GM12878 (cell line): ENCODE results near the gene MMP20. TPM values are rescaled to one million over a fixed set of nuclear protein-coding genes. Genes with fewer than 3 reads are reported as not detected.

ENCODE experiments used
- ATAC-seq: fragments of 200-7000 bp; cut with Tn5 transposase; 3 replicates; pipeline ENCODE4 v1.9.1; 2020; ENCODE audit warnings: mild to moderate bottlenecking, moderate library complexity
- BruUV-seq: library from RNA; stranded (reverse); fragments of 400-500 nt; replicated peaks from 2 replicates; lab custom pipeline; 2021; lab: Mats Ljungman, UMichigan
- CTCF ChIA-PET: fragments of 300-600 bp; sonication (Branson Sonifier 250); formaldehyde crosslinking; extraction: SDS; loops from one replicate; lab custom pipeline; 2021; ENCODE audit warnings: inconsistent platforms; lab: Yijun Ruan, JAX
- POLR2A ChIA-PET: fragments of 350-600 bp; formaldehyde crosslinking; extraction: SDS; loops from one replicate; lab custom pipeline; 2021; ENCODE audit warnings: inconsistent platforms; lab: Charles Lee
- RAD21 ChIA-PET: fragments of 300-600 bp; sonication (Branson Sonifier 250); formaldehyde crosslinking; loops from one replicate; lab custom pipeline; 2023; ENCODE audit warnings: antibody characterized with exemption; ENCODE audit not compliant: unreplicated experiment; lab: Charles Lee
- SMC1A ChIA-PET: fragments of 300-600 bp; sonication (Branson Sonifier 250); formaldehyde crosslinking; loops from one replicate; lab custom pipeline; 2023; ENCODE audit not compliant: unreplicated experiment, uncharacterized antibody; lab: Charles Lee
- DNase-seq: peaks from one replicate; pipeline ENCODE4 v3.0.0-alpha.2; 2011; ENCODE audit warnings: low read depth, low spot score
- FAIRE-seq: peaks from 3 replicates; lab custom pipeline; 2011; peaks lifted over from hg19 to GRCh38; lab: Jason Lieb, UNC
- H2AFZ ChIP-seq: 2 replicates; pipeline ENCODE4 v1.6.0; 2011; ENCODE audit warnings: low read depth, low read length, control low read depth; ENCODE audit not compliant: control insufficient read depth
- H3K27ac ChIP-seq: 2 replicates; pipeline ENCODE4 v1.5.1; 2011; ENCODE audit warnings: control low read depth; ENCODE audit not compliant: control insufficient read depth, insufficient read depth
- H3K27me3 ChIP-seq, 2 experiments: replicated peaks in 1 of 2; 2 replicates each; pipeline versions ENCODE4 v1.6.0 to v1.6.1; 2011; ENCODE audit warnings: low read length in 1 of 2; ENCODE audit not compliant: control insufficient read depth in 2 of 2, insufficient read depth in 2 of 2
- H3K36me3 ChIP-seq, 2 experiments: 2 replicates each; pipeline ENCODE4 v1.5.1; 2011; ENCODE audit warnings: low read length in 1 of 2; ENCODE audit not compliant: control insufficient read depth in 2 of 2, insufficient read depth in 2 of 2
- H3K4me1 ChIP-seq: 2 replicates; pipeline ENCODE4 v1.6.1; 2011; ENCODE audit warnings: mild to moderate bottlenecking, low read length, moderate library complexity, mixed read lengths; ENCODE audit not compliant: control insufficient read depth, insufficient read depth
- H3K4me2 ChIP-seq: 2 replicates; pipeline ENCODE4 v1.6.0; 2011; ENCODE audit warnings: control low read depth; ENCODE audit not compliant: control insufficient read depth, insufficient read depth
- H3K4me3 ChIP-seq: fragments of 200-600 bp; sonication (generic); 2 replicates; pipeline ENCODE4 v1.5.1; 2016
- H3K79me2 ChIP-seq: 2 replicates; pipeline ENCODE4 v1.6.0; 2011; ENCODE audit warnings: low read length; ENCODE audit not compliant: control insufficient read depth, insufficient read depth
- H3K9ac ChIP-seq: 2 replicates; pipeline ENCODE4 v1.8.0; 2011; ENCODE audit warnings: low read length, control low read depth, mixed read lengths; ENCODE audit not compliant: control insufficient read depth, insufficient read depth
- H3K9me3 ChIP-seq: replicated peaks from 3 replicates; pipeline ENCODE4 v1.5.1; 2011; ENCODE audit warnings: mild to moderate bottlenecking, low read length; ENCODE audit not compliant: control insufficient read depth, insufficient read depth
- H4K20me1 ChIP-seq: 2 replicates; pipeline ENCODE4 v1.6.0; 2011; ENCODE audit not compliant: control insufficient read depth, insufficient read depth
- BHLHE40 ChIP-seq, 2 experiments: fragments of 450-650 bp in 1 of 2; IDR thresholded peaks; 2 replicates each; pipeline ENCODE4 v1.6.1; 2011 to 2017; ENCODE audit warnings: low read depth in 2 of 2, borderline replicate concordance in 1 of 2, improper control_type of control experiment in 1 of 2, low read length in 1 of 2, mild to moderate bottlenecking in 1 of 2
- POLR2AphosphoS2 ChIP-seq: IDR thresholded peaks from 2 replicates; pipeline ENCODE4 v1.6.1; 2011; ENCODE audit warnings: low read depth, mild to moderate bottlenecking, low read length, improper control_type of control experiment, moderate library complexity
- STAT3 ChIP-seq: IDR thresholded peaks from 2 replicates; pipeline ENCODE4 v1.6.1; 2011; ENCODE audit warnings: low read depth, low read length, improper control_type of control experiment
- ZBTB11 ChIP-seq: fragments of 450-650 bp; formaldehyde crosslinking; IDR thresholded peaks from 2 replicates; pipeline ENCODE4 v1.5.0; 2022; ENCODE audit warnings: mild to moderate bottlenecking, missing genetic modification characterization
- whole genome bisulfite sequencing: methylation state at CpG from one replicate; pipeline ENCODE4 v1.1.6; 2016; ENCODE audit warnings: low lambda C conversion rate; ENCODE audit not compliant: insufficient replicate concordance, insufficient coverage; ENCODE audit errors: missing lambda C conversion rate; 5-methylcytosine and 5-hydroxymethylcytosine counted together
- in situ Hi-C: fragments of 300-500 bp; cut with MboI; formaldehyde crosslinking; loops from 9 replicates; pipeline ENCODE4 v1.14.3; 2018; ENCODE audit warnings: mixed read lengths
- intact Hi-C: fragments of 100-400 bp; cut with micrococcal nuclease; formaldehyde crosslinking; loops from one replicate; pipeline ENCODE4 v1.14.2; 2022; ENCODE audit not compliant: unreplicated experiment
- polyA plus RNA-seq, 11 experiments: library from polyadenylated mRNA; depleted of rRNA in 4 of 11; unstranded in 6 of 11; stranded (reverse) in 5 of 11; fragments of >200 nt; fragmentation: Nextera tagmentation in 4 of 11; fragmentation: Illumina TruSeq in 1 of 11; extraction: Ambion mirVana in 4 of 11; extraction: Trizol in 1 of 11; gene quantifications; 1 replicate in 1 of 11; 2 replicates in 10 of 11; pipeline versions ENCODE4 v1.2.1 to v1.2.3, GENCODE V29; 2011 to 2016; ENCODE audit warnings: inconsistent platforms in 2 of 11, missing spikeins in 2 of 11, low read depth in 1 of 11
- total RNA-seq, 4 experiments: library from RNA; depleted of rRNA in 3 of 4; stranded (reverse); fragments of >200 nt in 3 of 4; fragmentation: Illumina TruSeq in 1 of 4; extraction: Trizol in 1 of 4; gene quantifications; 2 replicates each; pipeline versions ENCODE4 v1.2.1 to v1.2.3, GENCODE V29; 2013 to 2021

MMP20 gene
- total and polyA plus RNA-seq, 10 of the 15 experiments (the other 5 are each of a cell fraction or from before 2014, with no cell fraction given), result 0.10 to 0.57 (median 0.19) TPM; not detected in 2

GRCh38 chr11:102654761-102655160 is 29.6 kb upstream of the MMP20 start:
- ATAC-seq, result no peak
- H2AFZ ChIP-seq, result no peak overlapping the region
- no peaks in the 10 kb centered on the region for H3K4me1 ChIP-seq
- no peaks in the 10 kb centered on the region; the same call in 2 of the 3 replicates for H3K9me3 ChIP-seq
- TF ChIP-seq ZBTB11 (CRISPR knock-in tag) (no peak), POLR2AphosphoS2 (no peak), BHLHE40 (IDR thresholded peaks at IDR 0.05; ENCODE audit: borderline replicate concordance in 1 of 2, low read depth in 2 of 2, low read length in 1 of 2) (no peak), STAT3 (no peak)
- no peak overlapping the region for H3K4me3 ChIP-seq
- intact Hi-C loops (no loop called here), in situ Hi-C loops (loop anchor here (25.0 kb wide), 1 partner anchor 792 kb away; no protein-coding TSS in a partner anchor)
- H3K4me2 ChIP-seq, result no peak overlapping the region
- DNase-seq, result no peak
- H4K20me1 ChIP-seq, result no peaks in the 10 kb centered on the region
- FAIRE-seq, result no peak
- no TSS peak for BruUV-seq
- ChIA-PET CTCF (interaction anchor here (0.7 to 3.5 kb wide), 4 partner anchors 12 to 159 kb away, joined by 3 to 17 read pairs (median 3); no protein-coding TSS in a partner anchor), POLR2A (no interaction called here), SMC1A (interaction anchor here (1.7 to 2.1 kb wide), 2 partner anchors 11 to 41 kb away, joined by 6 to 12 read pairs; no protein-coding TSS in a partner anchor), RAD21 (no interaction called here)
- 47% methylated on average over 1 of the region's 1 CpG for WGBS
- H3K36me3 ChIP-seq, result no peaks in the 10 kb centered on the region
- no peaks in the 10 kb centered on the region for H3K79me2 ChIP-seq
- H3K27me3 ChIP-seq, result no peaks in the 10 kb centered on the region; a peak in 2 of 4 replicates
- no peak overlapping the region for H3K27ac ChIP-seq
- H3K9ac ChIP-seq, result no peak overlapping the region
